H1 (cell line): ENCODE results near the gene TMPO. TPM values are rescaled to one million over a fixed set of nuclear protein-coding genes. Genes with fewer than 3 reads are reported as not detected.

Experiments used
- CREB1 ChIP-seq: IDR thresholded peaks from 2 replicates; pipeline ENCODE4 v1.6.1; 2012; ENCODE audit warnings: inconsistent platforms
- CTBP2 ChIP-seq: IDR thresholded peaks from 2 replicates; pipeline ENCODE4 v1.7.0; 2011; ENCODE audit warnings: borderline replicate concordance, mild to moderate bottlenecking, moderate library complexity, mixed read lengths, low read length; ENCODE audit not compliant: insufficient read depth, insufficient read length
- MAFK ChIP-seq: IDR thresholded peaks from 2 replicates; pipeline ENCODE4 v1.6.1; 2012; ENCODE audit warnings: low read depth, mild to moderate bottlenecking, improper control_type of control experiment, low read length
- NRF1 ChIP-seq: IDR thresholded peaks from 2 replicates; pipeline ENCODE4 v1.6.1; 2011; ENCODE audit warnings: mild to moderate bottlenecking, low read depth, low read length, improper control_type of control experiment
- POLR2AphosphoS5 ChIP-seq: IDR thresholded peaks from 2 replicates; pipeline ENCODE4 v1.6.1; 2011; ENCODE audit warnings: low read depth, low read length
- POU5F1 ChIP-seq: IDR thresholded peaks from 2 replicates; pipeline ENCODE4 v1.6.1; 2011; ENCODE audit warnings: low read depth, mild to moderate bottlenecking, low read length, moderate library complexity
- RXRA ChIP-seq: IDR thresholded peaks from 2 replicates; pipeline ENCODE4 v1.6.1; 2011; ENCODE audit warnings: low read depth, mild to moderate bottlenecking, low read length, moderate library complexity; ENCODE audit not compliant: insufficient read depth
- SIRT6 ChIP-seq: IDR thresholded peaks from one replicate; pipeline ENCODE4 v1.7.1; 2012; ENCODE audit warnings: low read length, inconsistent platforms
- SP2 ChIP-seq: IDR thresholded peaks from 2 replicates; pipeline ENCODE4 v1.6.1; 2012; ENCODE audit warnings: mild to moderate bottlenecking, low read length, inconsistent platforms
- TBP ChIP-seq: IDR thresholded peaks from 2 replicates; pipeline ENCODE4 v1.6.1; 2011; ENCODE audit warnings: low read depth, low read length, improper control_type of control experiment
- TEAD4 ChIP-seq: IDR thresholded peaks from 2 replicates; pipeline ENCODE4 v1.6.1; 2012; ENCODE audit warnings: low read depth, low read length, inconsistent platforms, mixed read lengths
- polyA plus RNA-seq, 7 experiments: library from polyadenylated mRNA; depleted of rRNA in 3 of 7; stranded (reverse) in 5 of 7; unstranded in 2 of 7; fragments of >200 nt in 5 of 7; fragments of 200-250 nt in 2 of 7; gene quantifications; 1 replicate in 5 of 7; 2 replicates in 1 of 7; 4 replicates in 1 of 7; pipeline versions ENCODE4 v1.2.1 to v1.2.3, GENCODE V29; 2011 to 2013; ENCODE audit warnings: missing spikeins in 2 of 7, mixed read lengths in 2 of 7
- total RNA-seq: library from RNA; stranded (reverse); fragmentation: NEBNext Ultra II Directional; extraction: Animal tissue kit (Norgen Biotek cat#: 25700); gene quantifications from 2 replicates; pipeline ENCODE4 v1.2.1, GENCODE V29; 2021
- TF ChIP-seq, protein P1 (sequence below): fragments of 300-600 bp; sonication (generic); IDR thresholded peaks from 2 replicates; pipeline ENCODE4 v1.7.1; 2012; ENCODE audit warnings: low read length, moderate library complexity, mild to moderate bottlenecking, inconsistent platforms; ENCODE audit not compliant: insufficient replicate concordance

TMPO gene
- total and polyA plus RNA-seq, 2 of the 8 experiments (the other 6 are each of a cell fraction or from before 2014, with no cell fraction given): 43.9 to 195 TPM

GRCh38 chr12:98519257-98519907, 4.0 kb downstream of the TMPO start (continued):
- TF ChIP-seq, protein P1, sequence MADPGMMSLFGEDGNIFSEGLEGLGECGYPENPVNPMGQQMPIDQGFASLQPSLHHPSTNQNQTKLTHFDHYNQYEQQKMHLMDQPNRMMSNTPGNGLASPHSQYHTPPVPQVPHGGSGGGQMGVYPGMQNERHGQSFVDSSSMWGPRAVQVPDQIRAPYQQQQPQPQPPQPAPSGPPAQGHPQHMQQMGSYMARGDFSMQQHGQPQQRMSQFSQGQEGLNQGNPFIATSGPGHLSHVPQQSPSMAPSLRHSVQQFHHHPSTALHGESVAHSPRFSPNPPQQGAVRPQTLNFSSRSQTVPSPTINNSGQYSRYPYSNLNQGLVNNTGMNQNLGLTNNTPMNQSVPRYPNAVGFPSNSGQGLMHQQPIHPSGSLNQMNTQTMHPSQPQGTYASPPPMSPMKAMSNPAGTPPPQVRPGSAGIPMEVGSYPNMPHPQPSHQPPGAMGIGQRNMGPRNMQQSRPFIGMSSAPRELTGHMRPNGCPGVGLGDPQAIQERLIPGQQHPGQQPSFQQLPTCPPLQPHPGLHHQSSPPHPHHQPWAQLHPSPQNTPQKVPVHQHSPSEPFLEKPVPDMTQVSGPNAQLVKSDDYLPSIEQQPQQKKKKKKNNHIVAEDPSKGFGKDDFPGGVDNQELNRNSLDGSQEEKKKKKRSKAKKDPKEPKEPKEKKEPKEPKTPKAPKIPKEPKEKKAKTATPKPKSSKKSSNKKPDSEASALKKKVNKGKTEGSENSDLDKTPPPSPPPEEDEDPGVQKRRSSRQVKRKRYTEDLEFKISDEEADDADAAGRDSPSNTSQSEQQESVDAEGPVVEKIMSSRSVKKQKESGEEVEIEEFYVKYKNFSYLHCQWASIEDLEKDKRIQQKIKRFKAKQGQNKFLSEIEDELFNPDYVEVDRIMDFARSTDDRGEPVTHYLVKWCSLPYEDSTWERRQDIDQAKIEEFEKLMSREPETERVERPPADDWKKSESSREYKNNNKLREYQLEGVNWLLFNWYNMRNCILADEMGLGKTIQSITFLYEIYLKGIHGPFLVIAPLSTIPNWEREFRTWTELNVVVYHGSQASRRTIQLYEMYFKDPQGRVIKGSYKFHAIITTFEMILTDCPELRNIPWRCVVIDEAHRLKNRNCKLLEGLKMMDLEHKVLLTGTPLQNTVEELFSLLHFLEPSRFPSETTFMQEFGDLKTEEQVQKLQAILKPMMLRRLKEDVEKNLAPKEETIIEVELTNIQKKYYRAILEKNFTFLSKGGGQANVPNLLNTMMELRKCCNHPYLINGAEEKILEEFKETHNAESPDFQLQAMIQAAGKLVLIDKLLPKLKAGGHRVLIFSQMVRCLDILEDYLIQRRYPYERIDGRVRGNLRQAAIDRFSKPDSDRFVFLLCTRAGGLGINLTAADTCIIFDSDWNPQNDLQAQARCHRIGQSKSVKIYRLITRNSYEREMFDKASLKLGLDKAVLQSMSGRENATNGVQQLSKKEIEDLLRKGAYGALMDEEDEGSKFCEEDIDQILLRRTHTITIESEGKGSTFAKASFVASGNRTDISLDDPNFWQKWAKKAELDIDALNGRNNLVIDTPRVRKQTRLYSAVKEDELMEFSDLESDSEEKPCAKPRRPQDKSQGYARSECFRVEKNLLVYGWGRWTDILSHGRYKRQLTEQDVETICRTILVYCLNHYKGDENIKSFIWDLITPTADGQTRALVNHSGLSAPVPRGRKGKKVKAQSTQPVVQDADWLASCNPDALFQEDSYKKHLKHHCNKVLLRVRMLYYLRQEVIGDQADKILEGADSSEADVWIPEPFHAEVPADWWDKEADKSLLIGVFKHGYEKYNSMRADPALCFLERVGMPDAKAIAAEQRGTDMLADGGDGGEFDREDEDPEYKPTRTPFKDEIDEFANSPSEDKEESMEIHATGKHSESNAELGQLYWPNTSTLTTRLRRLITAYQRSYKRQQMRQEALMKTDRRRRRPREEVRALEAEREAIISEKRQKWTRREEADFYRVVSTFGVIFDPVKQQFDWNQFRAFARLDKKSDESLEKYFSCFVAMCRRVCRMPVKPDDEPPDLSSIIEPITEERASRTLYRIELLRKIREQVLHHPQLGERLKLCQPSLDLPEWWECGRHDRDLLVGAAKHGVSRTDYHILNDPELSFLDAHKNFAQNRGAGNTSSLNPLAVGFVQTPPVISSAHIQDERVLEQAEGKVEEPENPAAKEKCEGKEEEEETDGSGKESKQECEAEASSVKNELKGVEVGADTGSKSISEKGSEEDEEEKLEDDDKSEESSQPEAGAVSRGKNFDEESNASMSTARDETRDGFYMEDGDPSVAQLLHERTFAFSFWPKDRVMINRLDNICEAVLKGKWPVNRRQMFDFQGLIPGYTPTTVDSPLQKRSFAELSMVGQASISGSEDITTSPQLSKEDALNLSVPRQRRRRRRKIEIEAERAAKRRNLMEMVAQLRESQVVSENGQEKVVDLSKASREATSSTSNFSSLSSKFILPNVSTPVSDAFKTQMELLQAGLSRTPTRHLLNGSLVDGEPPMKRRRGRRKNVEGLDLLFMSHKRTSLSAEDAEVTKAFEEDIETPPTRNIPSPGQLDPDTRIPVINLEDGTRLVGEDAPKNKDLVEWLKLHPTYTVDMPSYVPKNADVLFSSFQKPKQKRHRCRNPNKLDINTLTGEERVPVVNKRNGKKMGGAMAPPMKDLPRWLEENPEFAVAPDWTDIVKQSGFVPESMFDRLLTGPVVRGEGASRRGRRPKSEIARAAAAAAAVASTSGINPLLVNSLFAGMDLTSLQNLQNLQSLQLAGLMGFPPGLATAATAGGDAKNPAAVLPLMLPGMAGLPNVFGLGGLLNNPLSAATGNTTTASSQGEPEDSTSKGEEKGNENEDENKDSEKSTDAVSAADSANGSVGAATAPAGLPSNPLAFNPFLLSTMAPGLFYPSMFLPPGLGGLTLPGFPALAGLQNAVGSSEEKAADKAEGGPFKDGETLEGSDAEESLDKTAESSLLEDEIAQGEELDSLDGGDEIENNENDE: no peak
- TF ChIP-seq SP2: no peak
- TF ChIP-seq TBP: no peak
- TF ChIP-seq NRF1: no peak
- no peak for TF ChIP-seq POU5F1
- no peak for TF ChIP-seq CTBP2
- TF ChIP-seq CREB1: no peak
- no peak for TF ChIP-seq MAFK
- no peak for TF ChIP-seq SIRT6
- TF ChIP-seq POLR2AphosphoS5: no peak
- no peak for TF ChIP-seq TEAD4
- no peak for TF ChIP-seq RXRA
